HG03108 (cell line): ENCODE data around the gene GALNTL6.
"Not testable (repeated sequence)": the region's sequence is repeated elsewhere in the genome, so short reads cannot be mapped to it uniquely, and the experiment has no call there.

Experiments
- ATAC-seq: cut with Tn5 transposase; IDR thresholded peaks from one replicate; pipeline ENCODE4 v1.9.1; 2021; ENCODE audit warnings: moderate library complexity; ENCODE audit not compliant: unreplicated experiment

GALNTL6 gene

DNA sequence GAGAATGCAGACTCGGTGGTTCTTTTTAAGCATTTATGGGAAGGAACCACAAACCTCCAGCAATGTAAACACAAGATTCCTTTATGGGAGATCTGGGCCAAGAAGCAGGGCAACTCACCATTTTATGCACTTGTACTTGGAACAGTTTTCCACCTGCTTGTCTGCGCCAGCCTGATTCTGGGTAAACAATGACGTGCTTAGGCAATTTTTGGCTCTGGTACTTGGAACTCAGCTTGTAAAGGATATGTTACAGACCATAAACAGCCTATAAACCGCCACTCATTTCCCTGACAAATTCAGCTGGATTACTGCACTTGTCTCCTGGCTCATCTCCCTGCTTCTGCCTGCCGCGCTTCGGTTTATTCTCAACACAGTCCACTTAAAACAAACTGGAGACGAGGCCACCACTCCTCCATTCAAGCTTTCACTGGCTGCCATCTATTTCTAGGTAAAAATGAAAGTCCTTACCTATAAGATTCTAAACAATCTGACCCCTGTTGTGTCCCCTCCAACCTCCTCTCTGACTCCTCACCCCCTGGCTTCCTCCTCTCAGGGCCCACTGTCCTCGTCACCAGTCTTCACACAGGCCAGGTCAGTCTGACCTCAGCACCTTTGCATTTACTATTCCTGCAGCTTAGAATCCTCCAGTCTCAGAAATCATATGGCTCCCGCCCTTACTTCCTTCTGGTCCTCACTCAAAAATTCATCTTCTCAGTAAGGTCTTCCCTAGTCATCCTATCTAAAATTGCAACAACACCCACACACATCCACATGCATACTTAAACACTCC lies 1149.6 kb downstream of the GALNTL6 start:
- no peak for ATAC-seq

DNA sequence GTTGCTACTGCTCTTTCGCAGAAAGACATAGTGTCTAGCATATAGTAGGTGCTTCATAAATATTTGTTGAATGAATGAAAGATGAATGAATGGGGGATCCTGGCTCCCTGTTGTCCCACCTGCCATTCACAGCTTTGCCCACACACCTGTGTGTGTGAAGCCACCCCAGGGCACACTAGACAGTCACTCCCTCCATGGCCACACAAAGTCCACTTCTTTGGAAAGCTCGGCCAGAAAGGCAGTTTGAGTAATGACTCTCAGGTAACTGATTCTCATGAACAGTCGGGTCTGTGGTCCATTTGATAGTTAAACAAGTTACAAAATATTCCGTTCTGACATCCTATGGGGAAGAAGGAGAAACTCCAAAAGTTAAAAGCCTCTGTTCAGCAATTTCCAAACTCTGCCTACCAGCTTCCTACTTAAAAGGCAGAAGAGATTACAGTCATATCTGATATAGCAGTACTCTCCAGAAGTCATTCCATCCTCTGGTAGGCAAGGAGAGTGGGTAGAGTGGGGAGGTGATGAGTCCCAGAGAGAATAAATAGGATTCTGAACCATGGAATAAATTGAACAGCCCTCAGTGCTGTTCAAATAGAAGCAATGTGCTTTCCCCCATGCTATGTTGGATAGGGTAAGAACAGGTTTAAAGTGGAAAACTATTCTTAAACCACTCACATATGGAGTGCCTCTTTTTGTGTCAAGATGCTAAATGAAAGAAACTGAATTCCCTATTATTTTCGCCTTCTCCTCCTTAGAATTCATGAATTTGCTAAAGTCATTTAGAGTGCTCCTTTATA lies 1150.5 kb downstream of the GALNTL6 start:
- no peak for ATAC-seq

DNA sequence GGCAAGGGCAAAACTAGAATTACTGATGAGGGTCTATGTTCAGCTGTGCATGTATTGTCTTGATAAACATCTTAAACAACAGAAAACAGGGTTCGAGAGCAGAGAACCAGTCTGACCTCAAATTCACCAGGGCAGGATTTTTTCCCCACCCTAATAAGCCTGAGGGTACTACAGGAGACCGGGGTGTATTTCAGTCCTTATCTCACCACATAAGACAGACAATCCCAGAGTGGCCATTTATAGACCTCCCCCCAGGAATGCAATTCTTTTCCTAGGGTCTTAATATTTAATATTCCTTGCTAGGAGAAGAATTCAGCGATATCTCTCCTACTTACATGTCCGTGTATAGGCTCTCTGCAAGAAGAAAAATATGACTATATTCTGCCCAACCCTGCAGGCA lies 1157.0 kb downstream of the GALNTL6 start:
- ATAC-seq: not testable (repeated sequence)

DNA sequence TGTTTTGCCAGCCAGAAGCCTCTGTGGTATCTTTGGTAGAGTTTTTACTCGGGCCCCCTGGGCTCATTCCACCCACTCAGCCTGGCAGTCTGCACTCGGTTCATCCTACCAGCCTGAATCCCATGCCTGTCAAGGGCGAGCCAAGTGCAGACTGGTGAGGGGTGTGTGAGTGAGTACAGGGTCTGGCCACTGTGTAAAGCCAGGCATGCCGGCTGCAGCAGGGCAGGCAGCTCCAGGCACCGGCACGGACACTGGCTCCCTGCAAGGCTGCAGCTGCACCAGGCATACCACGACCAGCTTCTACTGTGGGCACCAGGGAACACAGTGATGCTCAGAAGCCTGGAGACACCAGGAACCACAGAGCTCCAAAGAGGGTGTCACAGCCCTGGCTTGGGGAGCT lies 1161.4 kb downstream of the GALNTL6 start:
- no peak for ATAC-seq

DNA sequence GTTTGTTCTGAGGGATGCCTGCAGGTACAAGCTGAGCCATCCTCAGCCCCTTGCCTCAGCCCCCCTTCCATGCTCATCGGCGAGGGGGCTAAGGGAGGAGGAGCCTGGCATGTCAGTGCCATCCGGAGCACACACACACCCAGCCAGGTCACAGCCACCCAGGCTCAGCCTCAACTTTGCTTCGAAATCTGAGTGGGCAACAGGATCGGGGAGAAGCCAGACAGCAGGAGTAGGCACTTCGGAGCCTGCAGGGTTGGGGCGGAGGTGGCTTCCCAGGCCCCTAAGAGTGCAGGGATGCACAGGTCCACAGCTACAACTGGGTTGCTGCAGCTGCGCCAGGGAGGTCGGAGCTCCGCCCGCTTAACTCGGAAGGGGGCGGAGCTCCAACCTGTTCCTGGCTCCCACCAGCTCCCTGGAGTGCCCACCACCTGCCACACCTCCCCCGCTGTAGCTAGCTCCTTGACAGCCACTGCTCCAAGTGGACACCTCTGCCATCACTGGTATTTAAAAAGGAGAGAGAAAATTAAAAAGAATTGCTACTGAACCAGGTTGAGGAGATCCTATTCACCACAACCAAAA lies 1162.5 kb downstream of the GALNTL6 start:
- ATAC-seq: no peak

DNA sequence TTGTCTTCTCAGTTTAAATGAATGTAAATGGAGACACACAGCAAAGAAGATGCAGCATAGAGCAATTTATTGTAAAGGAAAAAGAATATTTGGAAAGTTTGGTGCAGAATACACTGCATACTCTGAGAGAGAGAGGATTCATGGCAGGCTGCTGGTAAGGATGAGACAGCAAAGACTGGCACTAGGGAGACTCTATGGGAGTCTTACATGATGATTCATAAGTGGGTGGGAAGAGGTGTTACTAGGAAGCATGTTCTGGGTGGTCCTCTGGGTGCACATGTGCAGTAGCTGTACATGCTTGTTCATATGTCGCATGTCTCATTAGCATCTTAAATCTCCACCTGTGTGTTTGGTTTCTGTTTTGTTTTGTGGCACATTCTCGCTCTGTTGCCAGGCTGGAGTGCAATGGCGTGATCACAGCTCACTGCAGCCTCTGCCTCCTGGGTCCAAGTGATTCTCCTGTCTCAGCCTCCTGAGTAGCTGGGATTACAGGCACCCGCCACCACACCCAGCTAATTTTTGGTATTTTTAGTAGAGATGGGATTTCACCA lies 1164.4 kb downstream of the GALNTL6 start:
- not testable (repeated sequence) for ATAC-seq

DNA sequence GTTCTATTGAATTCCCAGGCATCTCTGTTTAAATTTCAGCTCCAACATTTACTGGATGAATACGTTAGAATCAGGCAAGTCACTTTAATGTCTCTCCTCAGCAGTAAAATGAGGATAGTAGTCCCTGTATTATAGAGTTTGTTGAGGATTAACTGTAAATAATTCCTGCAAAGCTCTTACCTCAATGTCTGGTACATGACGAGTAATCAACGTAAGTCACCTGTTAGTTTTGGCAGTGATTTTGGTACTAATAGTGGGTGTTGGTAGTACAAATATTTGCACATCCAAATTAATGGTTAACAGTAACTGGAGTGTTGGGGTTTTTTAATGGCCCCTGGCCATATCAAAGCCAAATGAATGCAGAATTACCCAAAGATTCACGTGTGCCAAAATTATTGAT lies 1165.6 kb downstream of the GALNTL6 start:
- ATAC-seq: no peak

DNA sequence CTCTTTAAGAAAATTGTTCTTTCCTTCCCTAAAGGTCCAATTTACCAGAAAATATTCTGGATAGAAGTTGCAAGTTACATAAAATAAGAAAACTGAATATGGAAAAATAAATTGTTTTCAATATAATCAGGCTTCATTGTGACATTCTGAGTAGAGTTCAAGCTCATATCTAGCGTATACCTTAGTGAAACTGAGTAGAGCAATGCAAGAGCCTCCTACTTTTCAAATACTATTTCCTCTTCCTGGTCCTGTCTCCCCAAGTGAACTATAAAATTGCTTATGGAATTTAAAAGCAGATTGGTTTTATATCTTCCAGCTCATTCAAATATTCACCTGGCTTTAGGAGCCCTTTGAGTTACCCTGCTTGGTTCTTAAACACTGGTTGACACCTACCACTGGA lies 1166.1 kb downstream of the GALNTL6 start:
- ATAC-seq: no peak

DNA sequence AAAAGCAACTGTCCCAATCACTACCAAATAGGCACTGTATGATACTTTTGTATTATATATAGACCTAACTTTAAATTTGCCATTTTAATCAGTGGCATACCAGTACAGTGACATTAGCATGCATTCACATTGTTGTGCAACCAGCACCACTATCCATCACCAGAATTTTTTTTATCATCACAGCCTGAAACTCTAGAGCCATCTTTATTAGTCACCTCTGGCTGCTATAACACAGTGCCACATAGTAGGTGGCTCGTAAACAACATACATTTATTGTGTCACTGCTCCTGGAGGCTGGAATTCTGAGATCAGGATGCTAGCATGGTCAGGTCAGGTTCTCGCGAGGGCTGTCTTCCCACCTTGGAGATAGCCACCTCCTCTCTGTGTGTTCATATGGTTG lies 1167.0 kb downstream of the GALNTL6 start:
- no peak for ATAC-seq

DNA sequence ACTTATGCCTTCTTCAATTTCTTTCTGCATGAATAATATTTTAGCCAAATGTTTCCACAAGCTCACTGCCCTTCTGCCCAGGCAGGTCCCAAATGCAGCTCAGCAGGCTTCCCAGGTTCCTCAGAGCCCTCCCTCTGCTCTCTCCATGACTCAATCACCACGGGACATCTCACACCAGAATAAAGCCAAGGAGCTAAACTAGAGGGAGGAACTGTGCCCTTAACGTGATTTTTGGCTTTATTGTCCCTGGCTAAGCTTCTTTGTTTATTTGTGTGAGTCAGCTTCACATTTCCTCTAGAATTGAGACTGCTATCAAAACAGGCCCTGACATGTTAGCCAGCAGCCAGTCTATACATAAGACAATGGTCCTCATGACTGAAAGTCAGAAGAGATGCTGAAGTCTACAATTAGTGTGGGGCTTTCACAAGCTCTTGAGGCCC lies 1169.0 kb downstream of the GALNTL6 start:
- ATAC-seq: no peak

DNA sequence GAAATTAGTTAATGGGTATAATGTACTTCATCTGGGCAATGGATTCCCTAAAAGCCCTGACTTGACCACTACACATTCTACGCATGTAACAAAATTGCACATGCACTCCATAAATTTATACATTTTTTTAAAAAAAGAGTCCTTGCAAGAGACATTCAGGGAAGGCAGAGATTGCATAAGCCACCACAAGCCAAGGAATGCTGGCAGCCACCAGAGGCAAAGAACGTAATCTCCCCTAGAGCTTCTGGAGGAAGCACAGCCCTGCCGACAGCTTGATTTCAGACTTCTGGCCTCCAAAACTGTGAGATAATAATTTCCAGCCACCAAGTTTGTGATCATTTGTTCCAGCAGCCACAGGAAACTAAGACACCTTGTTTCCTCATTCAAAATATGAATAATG lies 1169.8 kb downstream of the GALNTL6 start:
- no peak for ATAC-seq

DNA sequence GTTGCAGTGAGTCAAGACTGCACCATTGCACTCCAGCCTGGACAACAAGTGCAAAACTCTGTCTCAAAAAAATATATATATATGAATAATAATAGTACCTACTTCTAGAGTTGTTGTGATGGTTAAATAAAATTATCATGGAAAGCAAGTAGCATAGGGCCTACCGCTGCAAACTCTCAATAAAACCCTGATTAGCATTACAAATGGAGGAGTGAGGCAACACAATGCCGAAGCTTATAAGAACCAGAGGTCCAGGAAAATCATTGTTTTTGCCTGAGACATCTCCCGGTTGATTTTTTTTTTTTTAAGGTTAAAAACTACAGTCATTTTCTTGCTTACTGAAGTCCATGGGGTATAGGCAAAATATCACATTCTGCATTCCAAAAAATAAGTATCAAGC lies 1170.4 kb downstream of the GALNTL6 start:
- ATAC-seq: no peak

DNA sequence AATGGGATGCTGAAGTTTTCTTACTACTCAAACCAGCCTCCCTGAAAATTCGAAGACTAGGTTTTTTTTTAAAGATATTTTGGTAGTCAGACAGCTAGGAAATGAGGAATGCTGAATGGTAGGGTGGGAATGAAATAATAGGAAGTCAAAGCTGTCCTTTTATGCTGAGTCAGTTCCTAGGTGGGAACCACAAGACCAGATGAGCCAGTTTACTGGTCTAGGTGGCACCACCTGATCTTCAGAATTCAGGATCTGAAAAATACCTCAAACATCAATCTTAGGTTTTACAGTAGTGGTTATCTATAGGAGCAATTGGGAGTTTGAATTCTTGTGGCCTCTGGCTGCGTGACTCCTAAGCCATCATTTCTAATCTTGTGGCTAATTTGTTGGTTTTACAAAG lies 1172.3 kb downstream of the GALNTL6 start:
- no peak for ATAC-seq

DNA sequence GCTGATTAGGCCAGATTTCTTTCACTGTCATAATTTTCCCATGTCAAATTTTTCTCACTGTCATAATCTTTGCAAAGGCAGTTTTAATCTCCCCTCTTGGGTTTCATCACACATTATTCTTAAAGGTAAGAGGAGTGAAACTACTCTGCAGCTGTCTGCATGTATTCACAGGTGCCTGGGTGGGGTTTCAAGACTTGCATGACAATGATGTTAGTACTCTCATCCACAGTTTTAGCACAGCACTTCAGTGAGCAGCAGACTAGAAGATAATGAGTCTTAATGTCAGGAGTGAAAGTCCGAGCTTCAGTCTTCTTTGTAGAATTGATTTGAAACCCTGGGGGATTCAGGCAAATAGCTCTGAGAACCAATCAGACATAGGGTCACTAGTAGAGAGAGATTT lies 1172.9 kb downstream of the GALNTL6 start:
- ATAC-seq: no peak

DNA sequence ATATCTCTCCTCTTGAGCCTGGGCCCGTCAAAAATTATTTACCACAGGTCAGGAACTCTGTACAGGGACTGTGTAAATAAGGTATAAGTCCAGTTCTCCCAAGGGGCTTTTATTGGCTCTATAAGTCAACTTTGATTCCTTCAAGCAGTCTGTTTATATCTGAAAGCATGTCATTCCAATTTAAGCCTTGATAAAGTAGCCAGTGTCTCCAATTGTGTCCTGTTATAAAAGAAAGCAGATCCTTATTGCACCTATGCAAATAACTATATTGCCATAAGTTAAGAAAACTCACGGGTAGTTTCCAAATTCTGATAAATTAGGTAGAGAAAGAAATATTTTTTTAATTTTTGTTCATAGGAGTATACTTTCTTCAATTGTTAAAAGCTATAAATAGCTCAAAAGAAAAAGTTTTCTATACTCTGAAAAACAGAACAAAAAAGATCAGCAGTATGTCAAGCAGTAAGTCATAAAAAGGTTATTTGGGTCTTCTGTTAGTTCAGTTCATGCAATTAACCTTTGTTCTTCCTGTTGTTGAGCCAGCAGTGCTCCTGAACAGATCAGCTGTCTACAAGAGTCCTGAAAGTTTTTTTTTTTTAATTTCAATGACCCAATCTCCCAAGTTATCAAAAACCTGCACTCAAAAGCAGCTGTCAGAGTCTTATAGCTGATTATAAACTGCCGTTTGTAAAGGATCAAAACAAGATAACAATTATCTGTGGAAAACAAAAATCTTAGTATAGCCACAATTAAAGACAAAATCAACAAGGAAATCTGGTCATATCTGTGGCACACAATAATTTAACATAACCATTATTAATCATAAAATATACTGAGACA lies 1177.0 kb downstream of the GALNTL6 start:
- ATAC-seq: no peak

DNA sequence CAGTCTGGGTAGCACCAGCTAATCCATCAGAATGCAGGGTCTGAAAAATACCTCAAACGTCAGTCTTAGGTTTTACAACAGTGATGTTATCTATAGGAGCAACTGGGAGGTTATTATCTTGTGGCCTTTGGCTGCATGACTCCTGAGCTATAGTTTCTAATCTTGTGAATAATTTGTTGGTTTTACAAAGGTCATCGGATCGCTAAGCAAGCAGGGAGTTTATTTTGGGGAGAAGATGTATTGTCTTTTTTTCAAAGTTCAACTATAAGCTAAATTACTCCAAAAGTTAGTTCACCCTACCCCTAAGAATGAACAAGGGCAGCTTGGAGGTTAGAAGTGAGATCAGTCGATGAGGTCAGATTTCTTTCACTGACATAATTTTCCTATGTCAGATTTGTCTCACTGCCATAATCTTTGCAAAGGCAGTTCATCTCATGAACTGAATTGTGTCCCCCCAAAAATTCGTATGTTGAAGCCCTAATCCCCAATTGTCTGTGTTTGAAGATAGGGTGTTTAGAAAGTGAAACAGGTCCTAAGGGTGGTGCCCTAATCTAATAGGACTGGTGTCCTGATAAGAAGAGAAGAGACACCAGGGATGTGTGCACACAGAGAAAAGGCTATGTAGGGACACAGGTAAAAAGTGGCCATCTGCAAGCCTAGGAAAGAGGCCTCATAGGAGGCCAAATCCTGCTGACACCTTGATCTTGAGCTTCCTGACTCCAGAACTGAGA lies 1179.6 kb downstream of the GALNTL6 start:
- no peak for ATAC-seq

DNA sequence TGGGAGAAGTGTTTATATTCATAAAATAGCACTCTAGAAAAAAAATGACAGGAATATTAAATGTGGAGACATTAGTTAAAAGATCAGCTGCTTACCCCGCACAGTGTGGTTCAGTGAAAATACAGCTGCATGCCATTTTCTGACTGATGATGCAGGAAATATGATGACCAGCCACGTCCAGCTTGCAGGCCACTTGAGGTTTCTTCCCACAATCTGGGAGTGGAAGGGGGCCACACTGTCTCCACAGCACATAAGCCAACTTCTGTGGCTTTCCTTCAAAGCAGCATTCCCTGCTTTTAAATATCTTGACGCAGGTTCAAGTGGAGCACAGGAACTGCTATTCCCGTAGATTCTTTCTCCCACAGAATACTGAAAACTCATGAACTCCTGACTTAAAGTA lies 1182.0 kb downstream of the GALNTL6 start:
- ATAC-seq: no peak

DNA sequence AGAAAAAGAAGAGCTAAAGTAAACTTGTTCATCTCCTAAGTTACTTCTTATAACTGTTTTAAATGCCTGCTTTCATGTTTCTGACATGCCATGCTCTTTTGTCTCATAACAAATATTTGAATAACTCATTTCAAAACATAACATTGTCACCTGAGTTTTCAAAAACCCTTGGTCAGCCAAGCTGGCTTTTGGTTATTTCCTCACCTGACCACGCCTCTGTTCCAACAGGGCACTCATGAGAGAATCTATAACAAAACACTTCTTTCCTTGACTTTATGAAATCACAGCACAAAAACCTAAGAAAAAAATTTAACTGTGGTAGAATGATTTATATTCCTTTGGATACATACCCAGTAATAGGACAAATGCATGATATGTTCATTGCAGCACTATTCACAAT lies 1182.5 kb downstream of the GALNTL6 start:
- ATAC-seq: no peak

DNA sequence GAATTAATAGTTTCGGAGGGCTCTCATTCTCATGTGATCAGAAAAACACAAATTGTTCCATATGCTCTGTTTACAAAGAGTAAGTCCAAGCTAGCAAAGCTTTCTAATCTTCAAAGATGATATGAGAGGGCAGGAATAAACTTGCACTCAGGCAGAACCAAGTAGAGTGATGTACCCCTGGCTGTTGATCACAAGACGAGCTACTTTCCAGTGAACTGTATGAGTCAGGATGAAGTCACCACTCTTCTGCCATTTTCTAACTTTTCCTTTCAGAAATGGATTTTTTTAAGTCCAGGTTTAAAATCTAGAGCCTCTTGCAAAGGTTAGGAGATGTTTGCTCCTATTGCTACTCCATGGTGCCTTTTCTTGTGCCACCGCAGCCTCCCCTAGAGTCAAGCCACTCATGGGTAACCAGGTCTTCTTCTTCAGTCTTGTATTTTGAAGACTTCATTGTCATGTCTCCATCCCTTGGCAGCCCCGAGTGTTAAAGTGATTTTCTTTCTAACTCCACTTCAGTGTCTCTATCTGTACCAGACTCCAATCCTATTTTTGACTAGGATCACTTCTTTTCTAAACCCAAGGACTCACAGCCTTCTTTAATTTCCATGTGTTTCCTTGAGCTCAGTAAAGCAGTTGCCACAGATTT lies 1183.5 kb downstream of the GALNTL6 start:
- ATAC-seq: no peak

DNA sequence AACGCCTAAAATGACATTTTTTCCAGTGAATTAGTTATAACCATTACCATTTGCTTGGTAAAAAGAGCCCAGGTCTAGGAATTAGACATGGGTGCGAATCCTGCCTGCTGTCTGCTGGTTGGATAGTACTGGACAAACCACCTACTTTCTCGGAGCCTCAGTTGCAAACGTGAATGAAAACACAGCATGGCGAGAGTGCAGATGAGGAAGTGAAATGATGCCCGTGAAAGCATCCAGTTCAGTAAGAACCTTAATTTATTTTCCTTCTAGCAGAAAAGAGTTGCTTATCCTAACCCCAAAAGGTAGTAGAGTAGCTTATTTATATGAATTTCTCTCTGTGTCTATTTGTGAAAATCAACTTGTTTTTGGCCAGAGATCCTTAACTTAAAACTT lies 1184.0 kb downstream of the GALNTL6 start:
- no peak for ATAC-seq
